Ishikawa (cell line): ENCODE results near the gene WIPF3.
A peak's percentile ranks its signal among the peaks of the same experiment; 100 is the strongest.

Experiments used
- CEBPB ChIP-seq: IDR thresholded peaks from 2 replicates; pipeline ENCODE4 v1.6.1; 2012
- CREB1 ChIP-seq: IDR thresholded peaks from 2 replicates; pipeline ENCODE4 v1.6.1; 2012; ENCODE audit warnings: low read depth
- EGR1 ChIP-seq: IDR thresholded peaks from 2 replicates; pipeline ENCODE4 v1.6.1; 2012
- EP300 ChIP-seq: IDR thresholded peaks from 2 replicates; pipeline ENCODE4 v1.6.1; 2012; ENCODE audit warnings: borderline replicate concordance
- FOXM1 ChIP-seq: IDR thresholded peaks from 2 replicates; pipeline ENCODE4 v1.6.1; 2012; ENCODE audit warnings: low read depth, borderline replicate concordance
- MAX ChIP-seq: IDR thresholded peaks from 2 replicates; pipeline ENCODE4 v1.6.1; 2012
- NFIC ChIP-seq: IDR thresholded peaks from 2 replicates; pipeline ENCODE4 v1.6.1; 2012
- RAD21 ChIP-seq: IDR thresholded peaks from 2 replicates; pipeline ENCODE4 v1.6.1; 2012; ENCODE audit warnings: low read depth
- REST ChIP-seq: IDR thresholded peaks from 2 replicates; pipeline ENCODE4 v1.6.1; 2012; ENCODE audit warnings: low read depth, mild to moderate bottlenecking
- TAF1 ChIP-seq: IDR thresholded peaks from 2 replicates; pipeline ENCODE4 v1.6.1; 2012; ENCODE audit warnings: low read depth, mild to moderate bottlenecking
- TCF12 ChIP-seq: IDR thresholded peaks from 2 replicates; pipeline ENCODE4 v1.6.1; 2012; ENCODE audit warnings: low read depth
- TEAD4 ChIP-seq: IDR thresholded peaks from 2 replicates; pipeline ENCODE4 v1.6.1; 2012
- USF1 ChIP-seq: IDR thresholded peaks from 2 replicates; pipeline ENCODE4 v1.6.1; 2012
- YY1 ChIP-seq: IDR thresholded peaks from 2 replicates; pipeline ENCODE4 v1.6.1; 2012; ENCODE audit warnings: low read depth
- ZBTB7A ChIP-seq: IDR thresholded peaks from 2 replicates; pipeline ENCODE4 v1.6.1; 2012; ENCODE audit warnings: low read depth

WIPF3 gene

GRCh38 chr7:29918850-29919249, 112.5 kb downstream of the WIPF3 start:
- no peak for TF ChIP-seq MAX
- TF ChIP-seq REST, result no peak
- no peak for TF ChIP-seq TEAD4

- TF ChIP-seq FOXM1 (no peak), USF1 (no peak), MAX (no peak), TEAD4 (no peak), TCF12 (no peak), YY1 (no peak), EP300 (no peak), CEBPB (no peak), ZBTB7A (no peak), NFIC (no peak), CREB1 (no peak), REST (no peak), TAF1 (no peak), EGR1 (no peak), RAD21 (no peak)
Observed at GRCh38 chr7:29919790-29920189, 113.5 kb downstream of the WIPF3 start.

GRCh38 chr7:29920491-29920890, 114.2 kb downstream of the WIPF3 start:
- TF ChIP-seq TCF12 (no peak), MAX (no peak), EP300 (no peak), USF1 (no peak), ZBTB7A (no peak), RAD21 (no peak), CEBPB (no peak), TAF1 (no peak), EGR1 (no peak), NFIC (no peak), YY1 (no peak), CREB1 (no peak), FOXM1 (no peak), REST (no peak), TEAD4 (no peak)

- TF ChIP-seq EGR1 (no peak), NFIC (no peak), CEBPB (no peak), RAD21 (peak; percentile 90)
Observed at GRCh38 chr7:29921404-29922010, 115.2 kb downstream of the WIPF3 start.
